GM10847 (cell line): Measurements from ENCODE around the gene TEF.

Experiments
- POLR2A ChIP-seq: IDR thresholded peaks from 2 replicates; pipeline ENCODE4 v1.6.1; 2011; ENCODE audit not compliant: insufficient read length; ENCODE audit errors: extremely low read depth

TEF gene

GRCh38 chr22:41381329-41382097, at the start of gene TEF:
Gene TEF, plus strand, starts transcription at chr22:41381942. Its CDS starts 103 bp downstream, at chr22:41382045.
- TF ChIP-seq POLR2A: peak; percentile 41

GRCh38 chr22:41332217-41332939, 49.4 kb upstream of the TEF start:
- TF ChIP-seq POLR2A: no peak

- no peak for TF ChIP-seq POLR2A
Observed at GRCh38 chr22:41333806-41334205, 47.9 kb upstream of the TEF start.

- TF ChIP-seq POLR2A: no peak
Observed at GRCh38 chr22:41334215-41334614, 47.5 kb upstream of the TEF start.

GRCh38 chr22:41334951-41335635, 46.6 kb upstream of the TEF start:
- TF ChIP-seq POLR2A: no peak

GRCh38 chr22:41338614-41339212, 43.0 kb upstream of the TEF start:
- TF ChIP-seq POLR2A: no peak

GRCh38 chr22:41339823-41340222, 41.9 kb upstream of the TEF start:
- TF ChIP-seq POLR2A: no peak

GRCh38 chr22:41340357-41340756, 41.4 kb upstream of the TEF start:
- TF ChIP-seq POLR2A: no peak

- no peak for TF ChIP-seq POLR2A
Observed at GRCh38 chr22:41341012-41341411, 40.7 kb upstream of the TEF start.

- no peak for TF ChIP-seq POLR2A
Observed at GRCh38 chr22:41341990-41342389, 39.8 kb upstream of the TEF start.

- TF ChIP-seq POLR2A: no peak
Observed at GRCh38 chr22:41343300-41343699, 38.4 kb upstream of the TEF start.

GRCh38 chr22:41343717-41344116, 38.0 kb upstream of the TEF start:
- TF ChIP-seq POLR2A: no peak

- TF ChIP-seq POLR2A: no peak
Observed at GRCh38 chr22:41344189-41344788, 37.5 kb upstream of the TEF start.

- TF ChIP-seq POLR2A: no peak
Observed at GRCh38 chr22:41345807-41346335, 35.9 kb upstream of the TEF start.
